Gastrocnemius medialis (tissue), 4 donors: Measurements from ENCODE around the gene IP6K3. TPM values are rescaled to one million over a fixed set of nuclear protein-coding genes. Genes with fewer than 3 reads are reported as not detected.
A peak's percentile ranks its signal among the peaks of the same experiment; 100 is the strongest.

Source experiments
- ATAC-seq, 2 donors: fragments of 150-250 bp; one replicate each; pipeline ENCODE4 v1.9.1; 2016
- DNase-seq, 2 donors: peaks; one replicate each; pipeline ENCODE4 v3.0.0-alpha.2; 2019
- H3K27ac ChIP-seq, 4 donors: fragments of 200-600 bp; sonication (generic); 1 replicate in 1 of 4; 2 replicates in 3 of 4; pipeline ENCODE4 v1.5.1; 2016 to 2018; ENCODE audit warnings: mild to moderate bottlenecking in 2 of 4, moderate library complexity in 1 of 4
- H3K27me3 ChIP-seq, 3 donors: fragments of 200-600 bp; sonication (generic) in 2 of 3; 1 replicate in 1 of 3; 2 replicates in 2 of 3; pipeline versions ENCODE4 v1.5.1 to v1.6.0; 2016 to 2019; ENCODE audit warnings: mild to moderate bottlenecking in 1 of 3, moderate library complexity in 1 of 3
- H3K36me3 ChIP-seq, 2 donors: fragments of 200-600 bp; sonication (generic) in 1 of 2; one replicate each; pipeline ENCODE4 v1.5.1; 2017 to 2018
- H3K4me1 ChIP-seq, 2 donors: fragments of 200-600 bp; sonication (generic) in 1 of 2; one replicate each; pipeline ENCODE4 v1.5.1; 2016 to 2017; ENCODE audit warnings: mild to moderate bottlenecking in 2 of 2
- H3K4me3 ChIP-seq, 4 donors: fragments of 200-600 bp; sonication (generic) in 3 of 4; 1 replicate in 1 of 4; 2 replicates in 3 of 4; pipeline ENCODE4 v1.5.1; 2016 to 2019; ENCODE audit warnings: mild to moderate bottlenecking in 2 of 4
- H3K9me3 ChIP-seq, 3 donors: fragments of 200-600 bp; sonication (generic) in 2 of 3; 1 replicate in 1 of 3; 2 replicates in 2 of 3; pipeline ENCODE4 v1.5.1; 2016 to 2019
- CTCF ChIP-seq, 5 experiments: fragments of 450-650 bp in 3 of 5; fragments of 200-600 bp in 2 of 5; sonication (generic) in 2 of 5; IDR thresholded peaks in 4 of 5; conservative IDR thresholded peaks in 1 of 5; 1 replicate in 4 of 5; 2 replicates in 1 of 5; pipeline ENCODE4 v1.5.1; 2016 to 2019; ENCODE audit warnings: antibody characterized with exemption in 5 of 5, mild to moderate bottlenecking in 3 of 5, moderate library complexity in 3 of 5
- POLR2A ChIP-seq, 2 donors: fragments of 450-650 bp; IDR thresholded peaks; one replicate each; pipeline ENCODE4 v1.6.1; 2017; ENCODE audit warnings: antibody characterized with exemption in 2 of 2, mild to moderate bottlenecking in 2 of 2, moderate library complexity in 2 of 2
- in situ Hi-C, 4 donors: fragments of 200-750 bp; cut with MboI; loops; one replicate each; pipeline versions ENCODE4 v1.15.0 to v1.8.0; 2017; ENCODE audit warnings: low sequenced_read_pairs in 4 of 4
- intact Hi-C: fragments of 100-400 bp; cut with DNase I; formaldehyde crosslinking; loops from one replicate; pipeline ENCODE4 v1.15.1; 2023; ENCODE audit warnings: low total_unique reads
- total RNA-seq, 4 donors: library from RNA; depleted of rRNA; stranded (reverse); fragments of >200 nt; gene quantifications; one replicate each; pipeline versions ENCODE4 v1.1.0 to v1.2.3, GENCODE V29; 2016

IP6K3 gene
- total RNA-seq, 4 donors from 2014 or later: 287 to 570 (median 348) TPM

GRCh38 chr6:33770124-33770832 is 23.6 kb upstream of the IP6K3 start:
- no peaks in the 10 kb centered on the region for H3K27me3 ChIP-seq
- ATAC-seq (peak in 1 of 2 donors; percentile 28), DNase-seq (no peak)
- TF ChIP-seq POLR2A (IDR thresholded peaks at IDR 0.05) (no peak), CTCF (IDR thresholded peaks at IDR 0.05 in 4 of 5, conservative IDR thresholded peaks at IDR 0.05 in 1 of 5) (no peak)
- peaks cover 0 to 28% of the 10 kb centered on the region in 2 donors for H3K36me3 ChIP-seq
- intact Hi-C loops: loop anchor here (2.0 kb wide), 1 partner anchor 19 kb away; the partner anchor contains the start of gene LEMD2
- peak overlapping the region; percentile 66 to 82 (median 70) for H3K27ac ChIP-seq
- H3K4me3 ChIP-seq: no peak overlapping the region
- H3K4me1 ChIP-seq: peaks cover 32 to 40% of the 10 kb centered on the region in 2 donors
- no peaks in the 10 kb centered on the region for H3K9me3 ChIP-seq
- in situ Hi-C loops: loop anchor here in 3 of 4 donors (10.0 to 25.0 kb wide), 4 partner anchors 65 to 392 kb away; no protein-coding TSS in a partner anchor

GRCh38 chr6:33769248-33769821 is 22.6 kb upstream of the IP6K3 start:
- in situ Hi-C loops: loop anchor here in 2 of 4 donors (10.0 to 25.0 kb wide), 2 partner anchors 185 to 393 kb away; partner anchors contain the start of gene BAK1 (in 2 of the 2)

GRCh38 chr6:33768644-33769120 is 22.0 kb upstream of the IP6K3 start:
- H3K4me1 ChIP-seq: peaks cover 32 to 40% of the 10 kb centered on the region in 2 donors
- intact Hi-C loops (no loop called here), in situ Hi-C loops (loop anchor here in 2 of 4 donors (10.0 to 25.0 kb wide), 2 partner anchors 184 to 394 kb away; partner anchors contain the start of gene BAK1 (in 2 of the 2))
- ATAC-seq (peak; percentile 53 to 67), DNase-seq (peak in 1 of 2 donors; percentile 72)
- H3K9me3 ChIP-seq: no peaks in the 10 kb centered on the region
- peak overlapping the region; percentile 22 to 82 (median 68) for H3K27ac ChIP-seq
- no peak overlapping the region for H3K4me3 ChIP-seq
- TF ChIP-seq CTCF (IDR thresholded peaks at IDR 0.05 in 4 of 5, conservative IDR thresholded peaks at IDR 0.05 in 1 of 5): peak; percentile 66 to 82 (median 80)
- no peak for TF ChIP-seq POLR2A (IDR thresholded peaks at IDR 0.05)
- H3K27me3 ChIP-seq: no peaks in the 10 kb centered on the region
- H3K36me3 ChIP-seq: peaks cover 0 to 16% of the 10 kb centered on the region in 2 donors

More at GRCh38 chr6:33769248-33769821, 22.6 kb upstream of the IP6K3 start:
- Histone ChIP-seq H3K4me3 (no peak overlapping the region), H3K27ac (peak overlapping the region; percentile 66 to 82 (median 70)), H3K9me3 (no peaks in the 10 kb centered on the region), H3K36me3 (peaks cover 0 to 20% of the 10 kb centered on the region in 2 donors), H3K27me3 (no peaks in the 10 kb centered on the region), H3K4me1 (peaks cover 32 to 40% of the 10 kb centered on the region in 2 donors)
- no peak for DNase-seq
- intact Hi-C loops: no loop called here
- TF ChIP-seq POLR2A (IDR thresholded peaks at IDR 0.05) (no peak), CTCF (IDR thresholded peaks at IDR 0.05 in 4 of 5, conservative IDR thresholded peaks at IDR 0.05 in 1 of 5) (no peak)
- ATAC-seq: no peak

GRCh38 chr6:33766921-33767907 is 20.5 kb upstream of the IP6K3 start:
- peaks cover 38 to 49% of the 10 kb centered on the region in 2 donors for H3K4me1 ChIP-seq
- ATAC-seq (no peak), DNase-seq (no peak)
- no peak overlapping the region for H3K4me3 ChIP-seq
- H3K27ac ChIP-seq: no peak overlapping the region
- no peaks in the 10 kb centered on the region for H3K9me3 ChIP-seq
- H3K27me3 ChIP-seq: no peaks in the 10 kb centered on the region
- intact Hi-C loops (no loop called here), in situ Hi-C loops (loop anchor here in 2 of 4 donors (10.0 to 25.0 kb wide), 2 partner anchors 182 to 395 kb away; partner anchors contain the start of gene BAK1 (in 2 of the 2))
- peaks cover 0 to 1% of the 10 kb centered on the region in 2 donors for H3K36me3 ChIP-seq
- no peak for TF ChIP-seq POLR2A (IDR thresholded peaks at IDR 0.05)
- no peak for TF ChIP-seq CTCF (IDR thresholded peaks at IDR 0.05 in 4 of 5, conservative IDR thresholded peaks at IDR 0.05 in 1 of 5)
